GM19043 (cell line): Measurements from ENCODE around the gene RAI1.

Source experiments
- ATAC-seq: cut with Tn5 transposase; IDR thresholded peaks from one replicate; pipeline ENCODE4 v1.9.1; 2021; ENCODE audit warnings: low read depth; ENCODE audit not compliant: unreplicated experiment

The RAI1 gene

DNA sequence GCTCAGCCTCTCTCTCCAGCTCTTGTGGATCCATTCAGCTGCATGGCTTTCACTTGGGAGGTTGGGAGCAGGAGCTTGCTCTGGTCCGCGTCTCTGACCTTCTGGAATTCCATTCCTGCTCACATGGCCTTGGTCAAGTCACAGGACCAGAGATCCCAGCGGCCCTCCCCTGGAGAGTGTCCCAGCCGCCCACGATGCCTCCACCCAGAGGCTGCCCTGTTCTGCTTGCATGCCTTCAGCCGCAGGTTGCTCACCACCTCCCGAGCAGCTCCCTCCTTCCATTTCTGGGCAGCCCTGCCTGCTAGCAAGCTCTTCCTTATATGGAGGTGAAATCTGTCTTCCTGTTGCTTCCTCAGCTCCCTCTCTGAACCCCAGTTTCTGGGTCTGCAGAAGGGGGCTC, 32.6 kb downstream of the RAI1 start:
- no peak for ATAC-seq

DNA sequence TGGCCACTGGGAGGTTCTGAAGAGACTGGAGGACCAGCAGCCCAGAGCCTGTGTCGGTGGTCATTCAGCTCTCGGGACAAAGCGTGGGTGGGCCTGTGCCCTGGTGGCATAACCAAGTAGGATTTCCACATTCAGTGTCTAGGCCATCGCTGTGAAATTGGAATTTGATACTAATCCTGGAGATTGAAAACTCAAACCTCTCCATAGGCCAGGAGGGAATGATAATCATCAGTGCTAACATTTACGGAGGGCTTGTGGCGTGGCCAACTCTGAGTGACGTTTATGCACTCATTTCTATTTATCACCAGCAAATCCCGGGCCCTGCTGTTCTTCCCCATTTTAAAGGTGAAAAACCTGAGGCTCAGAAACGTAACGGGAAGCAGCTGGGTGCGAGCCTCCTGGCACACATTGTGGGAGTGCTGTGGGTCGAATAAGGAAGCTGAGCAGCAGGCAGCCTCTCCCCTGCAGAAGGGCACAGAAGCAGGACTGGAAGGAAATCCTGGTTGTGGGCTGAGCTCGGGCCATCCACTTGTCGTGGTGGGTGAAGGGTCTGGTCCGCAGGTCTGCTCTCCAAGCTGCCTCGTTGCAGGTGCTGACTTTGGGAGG, 33.1 kb downstream of the RAI1 start:
- ATAC-seq = no peak

DNA sequence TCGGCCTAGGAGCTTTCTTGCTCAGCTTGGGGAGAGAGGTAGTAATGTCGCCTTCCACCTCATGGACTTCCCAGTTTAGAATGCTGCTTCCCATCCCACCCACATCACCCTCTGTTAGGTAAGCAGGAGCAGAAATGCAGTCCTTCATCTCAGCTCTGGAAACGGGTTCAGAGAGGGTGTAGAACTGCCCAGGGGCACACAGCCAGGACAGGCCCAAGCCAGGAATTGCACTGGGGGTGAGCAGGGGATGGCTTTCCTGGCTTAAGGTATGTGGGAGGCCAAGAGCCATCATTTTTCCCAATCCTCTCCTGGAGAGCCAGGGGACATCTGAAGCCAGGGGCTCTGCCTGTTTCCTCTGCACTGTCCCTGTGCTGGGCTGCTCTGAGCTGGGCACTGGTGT, 33.6 kb downstream of the RAI1 start:
- ATAC-seq = no peak

DNA sequence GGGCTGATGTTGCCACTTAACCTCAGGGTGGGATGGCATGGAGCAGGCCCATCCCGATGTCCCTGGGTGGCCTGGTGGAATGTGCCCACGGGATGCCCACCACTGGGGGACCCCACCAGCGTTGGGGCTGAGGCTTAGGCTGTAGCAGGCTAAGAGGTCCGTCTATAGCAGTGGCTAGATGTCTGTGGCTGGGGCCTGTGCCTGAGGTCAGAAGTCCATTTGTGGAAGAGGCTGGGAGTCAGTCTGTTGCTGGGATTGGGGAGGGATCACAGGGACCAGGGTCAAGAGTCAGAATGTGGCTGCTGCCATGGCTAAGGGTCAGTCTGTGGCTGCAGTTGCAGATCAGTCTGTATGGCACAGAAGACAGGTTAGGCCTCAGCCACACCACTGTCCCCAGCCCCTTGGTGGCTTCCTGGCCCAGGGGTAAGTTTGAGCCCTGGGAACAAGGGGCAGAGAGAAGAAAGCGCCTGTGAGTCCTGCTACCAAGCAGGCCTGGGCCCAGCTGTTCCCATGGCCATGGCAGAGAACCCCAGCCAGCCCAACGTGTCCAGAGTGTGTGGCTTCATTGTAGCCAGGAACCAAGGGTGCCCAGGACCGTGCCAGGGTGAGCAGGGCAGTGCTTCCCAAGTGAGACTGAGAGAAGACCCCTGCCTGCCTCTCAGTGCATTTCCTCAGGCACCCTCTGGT, 35.7 kb downstream of the RAI1 start:
- ATAC-seq = no peak

DNA sequence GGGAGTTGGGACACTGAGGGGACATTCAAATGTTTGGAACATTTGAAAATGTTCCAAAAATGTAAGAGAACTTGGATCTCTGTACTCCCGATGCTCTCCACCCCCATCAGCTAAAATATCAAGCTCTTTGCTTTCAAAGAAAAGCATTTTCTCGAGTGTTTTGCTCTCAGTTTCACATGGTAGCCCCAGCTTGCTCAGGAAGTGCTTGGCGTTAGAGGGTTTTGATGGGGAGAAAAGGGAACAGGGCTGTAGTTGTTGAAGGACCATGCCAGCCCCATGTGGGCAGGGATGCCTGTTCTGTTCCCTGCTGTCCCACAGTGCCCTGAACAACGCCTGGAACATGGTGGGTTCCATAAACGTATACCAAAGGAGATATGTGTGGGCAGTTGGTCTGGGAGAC, 37.0 kb downstream of the RAI1 start:
- no peak for ATAC-seq

DNA sequence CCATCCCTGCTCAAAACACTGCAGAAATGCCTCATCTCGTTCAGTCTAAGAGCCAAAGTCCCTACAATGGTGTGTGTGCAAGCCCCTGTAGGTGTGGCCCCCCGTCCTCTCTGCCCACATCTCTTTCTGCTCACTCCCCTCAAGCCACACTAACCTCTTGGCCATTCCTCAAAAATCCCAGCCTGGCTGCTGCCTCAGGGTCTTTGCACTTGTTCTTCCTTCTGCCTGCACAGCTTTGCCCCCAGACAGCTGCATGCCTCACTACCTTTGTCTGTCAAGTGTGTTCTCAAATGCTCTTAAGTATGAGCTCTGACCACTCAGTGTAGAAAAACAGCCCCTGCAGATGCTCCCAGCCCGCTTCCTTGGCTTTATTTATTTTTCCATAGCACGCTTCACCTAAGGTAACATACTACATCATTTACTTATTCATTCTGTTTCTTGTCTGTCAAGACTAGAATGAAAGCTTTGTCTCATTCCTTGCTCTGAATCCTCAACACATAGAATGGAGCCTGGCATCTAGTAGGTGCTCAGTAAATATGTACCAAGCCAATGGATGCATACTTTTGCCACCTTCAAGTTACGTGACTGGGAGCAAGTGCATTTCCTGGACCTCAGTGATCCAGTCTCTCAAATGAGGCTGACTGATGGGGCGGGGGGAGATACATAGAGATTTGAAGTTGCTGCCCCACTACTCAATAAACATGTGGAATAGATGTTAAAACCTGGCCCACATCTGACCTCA, 38.1 kb downstream of the RAI1 start:
- no peak for ATAC-seq

DNA sequence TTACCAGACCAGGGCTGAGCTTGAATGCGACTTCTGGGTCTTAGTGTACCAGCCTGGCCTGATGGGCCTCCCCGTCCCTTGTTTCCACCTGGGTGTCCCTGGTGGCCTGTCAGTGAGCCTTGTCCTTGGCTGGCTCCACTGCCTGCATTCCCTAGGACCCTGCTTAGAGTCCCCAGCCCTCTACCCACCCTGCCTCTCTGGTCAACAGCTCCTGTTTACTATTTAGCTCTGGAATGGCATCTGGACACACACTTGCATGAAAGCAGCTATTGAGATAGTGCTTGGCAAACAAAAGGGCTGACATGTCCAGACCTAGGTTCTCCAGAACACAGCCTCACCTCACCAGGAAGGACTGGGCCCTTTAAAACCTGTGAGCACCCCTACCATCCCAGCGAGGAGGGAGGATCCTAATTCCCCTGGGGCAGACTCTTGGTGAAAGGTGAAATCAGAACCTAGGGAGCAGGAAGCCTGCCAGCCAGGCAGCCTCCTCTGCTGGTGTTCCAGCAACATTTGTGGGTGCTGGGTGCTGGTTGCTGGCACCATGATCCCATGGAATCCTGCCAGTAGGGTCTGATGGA, 38.8 kb downstream of the RAI1 start:
- no peak for ATAC-seq

DNA sequence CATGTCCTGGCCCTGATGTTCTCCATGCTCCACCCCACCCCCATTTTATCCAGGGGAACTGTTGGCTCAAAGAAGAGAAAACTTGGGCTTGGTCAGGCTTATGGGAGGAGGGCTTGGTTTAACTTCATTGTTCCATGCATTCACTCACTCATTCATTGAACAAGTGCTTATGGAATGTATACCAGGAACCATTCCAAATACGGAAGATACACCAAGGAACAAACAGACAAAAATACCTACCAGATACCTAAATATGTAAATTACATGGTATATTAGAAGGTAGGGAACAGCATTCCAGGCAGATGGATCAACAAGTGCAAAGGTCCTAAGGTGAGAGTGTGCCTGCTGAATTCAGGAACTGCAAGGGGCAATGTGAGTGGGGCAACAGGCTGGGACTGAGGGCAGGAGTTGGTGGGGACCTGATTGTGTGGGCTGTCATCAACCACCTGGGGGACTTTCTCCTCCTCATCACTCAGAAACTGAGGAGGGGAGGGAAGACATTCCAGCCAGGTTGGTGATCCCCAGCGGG, 39.9 kb downstream of the RAI1 start:
- ATAC-seq = no peak

DNA sequence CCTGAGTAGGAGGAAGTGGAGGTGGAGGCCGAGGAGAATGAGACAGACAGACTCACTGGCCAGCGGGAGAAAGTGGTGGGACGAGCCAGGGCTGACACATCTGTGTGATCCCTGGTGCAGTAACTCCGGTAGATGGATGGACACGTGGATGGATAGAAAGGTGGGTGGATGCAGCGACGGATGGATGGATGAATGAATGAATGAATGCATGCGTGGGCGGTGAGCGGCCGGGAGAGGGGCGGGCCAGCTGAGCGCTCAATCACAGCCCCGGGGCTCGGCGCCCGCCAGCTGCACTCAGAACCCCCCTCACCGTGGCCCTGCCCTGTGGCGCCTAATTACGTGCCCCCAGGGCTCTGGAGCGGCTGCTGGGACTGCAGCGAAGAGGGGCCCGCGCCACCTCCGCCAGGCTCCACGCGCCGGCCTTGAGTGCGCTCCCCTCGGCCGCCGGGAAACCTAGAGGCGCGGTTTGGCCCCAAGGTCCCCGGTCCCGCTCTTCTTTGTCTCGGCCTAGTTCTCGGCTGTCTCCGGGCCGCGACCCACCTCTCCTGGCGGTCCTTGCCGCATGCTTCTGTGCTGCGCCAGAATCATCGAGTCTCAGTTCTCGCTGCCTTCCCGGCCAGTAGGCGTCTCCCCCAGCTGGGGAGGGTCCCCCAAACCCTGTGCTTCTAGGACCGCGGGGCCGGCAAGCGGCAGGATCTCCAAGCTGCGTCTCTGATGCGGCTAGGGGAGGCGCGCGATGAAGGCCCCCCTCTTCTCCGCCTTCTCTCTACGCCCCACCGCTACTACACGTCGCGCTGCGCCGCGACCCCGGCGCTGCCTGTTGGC, 41.0 kb downstream of the RAI1 start:
- no peak for ATAC-seq

DNA sequence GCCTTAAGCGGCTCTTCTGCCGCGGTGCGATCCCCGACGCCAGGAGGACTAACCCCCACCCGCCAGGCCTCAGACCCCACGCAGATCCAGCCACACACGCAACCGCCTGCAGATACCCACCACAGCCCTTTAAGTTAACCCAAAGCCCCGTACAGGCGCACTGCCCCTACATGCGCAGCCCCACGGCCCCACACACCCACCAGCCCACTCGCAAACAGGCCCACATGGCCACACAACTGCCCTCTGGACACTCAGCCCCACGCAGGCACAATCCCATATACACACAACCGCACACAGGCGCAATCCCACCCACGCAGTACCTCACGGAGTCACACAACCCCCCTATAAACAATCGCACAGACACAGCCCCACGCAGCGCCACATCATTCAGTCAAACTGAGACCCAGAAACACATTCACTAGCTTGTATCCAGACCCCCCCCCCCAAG, 41.7 kb downstream of the RAI1 start:
- no peak for ATAC-seq

DNA sequence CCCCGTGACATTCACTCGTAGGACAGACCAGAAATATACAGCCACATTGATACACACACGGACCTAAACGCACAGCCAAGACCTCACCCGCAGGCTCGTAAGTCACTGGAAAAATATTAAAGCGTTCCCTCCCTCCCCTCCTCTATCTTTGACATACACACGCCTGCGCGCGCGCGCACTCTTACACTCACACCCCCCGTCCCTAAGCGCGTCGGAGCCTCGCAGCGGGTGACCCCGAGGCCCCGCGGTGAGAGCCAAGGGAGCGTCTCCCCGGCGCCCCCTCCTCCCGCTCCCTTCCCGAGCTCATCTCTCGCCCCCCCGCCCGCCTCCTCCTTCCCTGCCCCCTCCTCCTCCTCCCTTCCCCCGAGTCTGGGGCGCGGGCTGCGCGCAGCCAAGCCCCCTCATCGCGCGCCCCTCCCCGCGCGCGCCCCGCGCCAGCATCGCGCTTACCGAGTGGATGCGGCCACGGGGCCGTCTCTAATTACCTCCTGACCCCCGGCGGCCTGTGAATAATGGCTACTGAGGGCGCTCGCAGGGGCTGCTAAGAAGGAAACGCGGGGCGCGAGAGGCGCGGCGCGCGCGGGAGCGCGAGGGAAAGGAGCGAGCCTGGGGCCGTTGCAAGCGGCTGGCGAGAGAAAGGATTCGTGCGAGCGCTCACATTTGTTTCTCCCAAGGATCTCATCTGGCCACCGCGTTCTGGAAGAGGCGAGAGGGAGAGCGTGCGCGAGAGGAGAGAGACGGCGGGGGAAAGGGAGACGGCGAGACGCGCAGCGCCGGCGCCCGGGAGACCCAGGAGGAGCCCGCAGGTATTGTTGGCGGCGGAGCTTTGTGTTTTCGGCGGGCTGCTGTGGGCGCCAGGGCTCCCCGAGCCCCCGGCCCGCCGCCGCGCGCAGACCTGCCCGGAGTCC, 42.4 kb downstream of the RAI1 start:
- no peak for ATAC-seq

DNA sequence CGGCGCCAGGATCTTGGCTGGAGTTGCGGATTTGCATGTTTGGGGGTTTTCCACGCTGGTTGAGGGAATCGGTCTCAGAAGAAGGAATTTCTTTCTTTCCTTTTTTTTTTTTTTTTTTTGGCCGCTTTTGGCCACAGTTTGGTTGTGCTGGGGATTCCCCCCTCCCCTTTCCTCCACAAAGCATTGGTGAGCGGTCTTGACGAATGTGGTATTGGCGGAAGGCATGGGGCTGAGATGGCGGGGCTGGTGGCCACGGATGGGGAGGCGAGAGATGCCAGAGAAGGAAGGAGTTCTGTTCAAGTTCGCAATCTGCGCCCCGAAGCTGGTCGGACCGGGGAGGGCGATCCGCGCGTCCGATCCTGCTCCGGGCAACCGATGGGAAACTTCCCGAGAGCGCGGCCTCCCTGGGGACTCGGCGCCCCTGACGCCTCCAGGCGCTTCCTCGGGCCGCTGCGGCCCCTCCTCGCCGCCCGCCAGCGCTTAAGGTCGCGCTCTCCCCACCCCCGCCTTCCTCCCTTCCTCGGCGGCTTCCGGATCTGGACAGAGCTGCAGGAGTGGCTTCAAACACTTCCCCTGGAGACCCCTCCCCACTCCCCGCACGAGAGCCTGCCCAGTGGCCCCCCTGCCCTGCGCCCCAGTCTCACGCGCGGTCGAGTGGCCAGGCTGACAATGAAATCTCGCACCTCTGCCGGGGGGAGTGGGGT, 43.2 kb downstream of the RAI1 start:
- no peak for ATAC-seq

DNA sequence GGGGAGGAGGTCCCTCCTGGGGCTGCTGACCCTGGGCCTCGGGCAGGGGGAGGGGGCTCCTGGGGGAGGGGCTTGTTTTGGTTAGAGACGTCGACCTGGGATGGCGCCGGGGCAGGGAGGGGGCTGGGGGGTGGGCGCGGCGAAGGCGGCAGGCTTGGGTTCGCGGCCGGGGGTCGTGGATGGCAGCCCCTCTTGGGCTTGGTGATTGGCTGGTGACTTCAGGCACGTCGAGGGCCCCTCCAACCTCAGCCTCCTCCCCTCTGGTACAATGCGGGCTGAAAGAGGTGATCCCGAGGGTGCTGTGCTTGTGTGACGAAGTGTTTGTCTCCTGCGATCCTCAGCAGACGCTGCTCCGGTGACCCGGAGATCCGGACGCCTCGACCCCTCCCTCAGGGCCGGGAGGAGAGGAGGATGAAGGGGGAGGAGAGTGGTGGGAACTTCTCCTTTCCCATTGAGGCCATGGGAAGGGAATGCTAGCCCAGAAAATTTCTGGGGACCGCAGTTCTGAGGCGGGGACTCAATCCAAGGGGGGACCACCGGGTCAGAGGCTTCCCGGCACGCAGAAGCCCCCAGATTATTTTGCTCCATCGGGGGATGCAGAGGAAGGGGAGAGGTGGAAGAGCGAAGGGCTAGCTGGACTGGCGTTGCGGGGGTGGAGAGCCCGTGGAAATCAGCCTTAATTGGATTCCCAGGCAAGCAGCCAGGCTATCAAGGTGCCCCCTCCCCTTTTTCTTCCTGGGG, 43.9 kb downstream of the RAI1 start:
- ATAC-seq = no peak

DNA sequence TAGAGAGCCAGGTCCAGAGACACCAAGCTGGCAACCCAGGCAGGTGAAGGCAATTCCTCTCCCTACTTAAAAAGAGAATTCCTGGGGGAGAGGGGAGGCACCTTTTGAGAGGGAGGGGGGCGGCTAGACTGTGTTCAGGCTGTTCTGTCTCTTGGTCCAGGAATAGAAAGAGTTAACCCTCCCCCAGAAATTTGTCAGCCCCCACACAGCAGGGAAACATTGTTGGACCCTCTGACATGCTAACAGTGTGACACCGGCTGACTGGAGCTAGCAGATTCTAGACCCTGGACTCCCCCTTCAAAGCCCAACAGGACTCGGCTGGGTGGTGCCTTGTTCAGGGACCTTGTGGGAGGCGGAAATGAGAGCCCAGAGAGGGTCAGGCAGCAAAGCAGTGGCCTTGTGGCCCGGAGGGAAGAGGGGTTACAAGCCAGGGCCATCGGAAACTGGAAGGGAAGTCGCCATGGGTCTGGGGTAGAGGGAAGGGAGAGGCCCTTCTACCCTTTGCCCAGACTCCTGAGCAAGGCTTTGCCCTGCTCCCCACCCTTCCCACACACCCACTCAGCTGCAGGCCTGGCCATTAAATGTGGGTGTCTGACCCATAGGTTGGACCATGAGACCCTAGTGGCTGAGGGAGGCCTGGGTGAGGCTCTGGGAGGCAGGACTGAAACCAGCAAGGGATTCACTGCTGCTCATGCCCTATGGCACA, 44.6 kb downstream of the RAI1 start:
- ATAC-seq = no peak

DNA sequence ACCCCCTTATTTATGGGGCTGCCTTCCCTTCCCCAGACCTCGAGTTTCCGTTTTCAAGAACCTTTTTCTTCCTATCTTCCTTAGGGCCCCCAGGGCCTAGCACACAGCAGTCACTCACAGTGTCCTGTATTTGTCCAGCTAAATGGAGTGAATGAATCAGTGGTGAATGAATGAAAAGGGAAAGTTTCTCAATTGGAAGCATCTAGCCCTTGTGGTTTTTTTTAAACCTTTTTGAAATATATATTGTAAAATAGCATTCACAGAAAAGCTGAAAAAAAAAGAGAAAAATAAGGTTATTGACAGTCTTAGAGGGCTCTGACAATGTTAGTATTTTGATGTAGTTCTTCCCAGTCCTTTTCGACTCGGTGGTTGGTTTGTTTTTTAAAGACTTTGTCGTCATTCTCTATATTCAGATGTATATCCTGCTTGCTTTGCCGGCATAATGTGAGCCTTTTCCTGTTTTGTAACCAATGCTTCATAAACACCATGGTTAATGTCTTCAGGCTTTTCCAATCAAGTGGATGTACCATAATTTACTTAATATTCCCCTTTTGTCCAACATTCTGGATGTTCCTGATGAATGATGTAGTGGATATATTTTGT, 45.3 kb downstream of the RAI1 start:
- no peak for ATAC-seq

DNA sequence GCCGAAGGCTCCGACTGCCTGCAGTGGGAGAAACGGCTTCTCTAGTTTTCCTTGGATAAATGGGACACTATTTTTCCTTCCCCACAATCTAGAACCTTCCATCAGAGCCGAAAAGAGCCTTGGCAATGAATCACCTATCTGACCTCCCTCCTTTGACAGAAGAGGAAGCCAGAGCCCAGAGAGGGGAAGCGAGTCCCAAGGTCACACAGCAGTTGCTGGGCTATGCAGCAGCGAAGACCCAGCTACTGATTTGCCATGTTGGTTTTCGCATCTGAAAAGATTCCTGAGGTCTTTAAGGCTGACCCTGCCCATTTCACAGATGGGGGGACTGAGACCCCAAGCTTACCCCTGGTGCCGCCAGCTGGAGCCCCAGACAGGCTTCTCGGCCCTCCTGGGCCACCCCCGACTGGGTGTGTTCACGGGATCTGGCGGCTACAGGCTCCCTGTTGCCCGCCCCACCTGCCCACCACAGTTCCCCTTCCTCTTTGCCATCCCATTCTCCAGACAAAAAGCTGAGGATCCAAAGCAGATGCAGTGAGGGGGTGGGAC, 45.9 kb downstream of the RAI1 start:
- no peak for ATAC-seq

DNA sequence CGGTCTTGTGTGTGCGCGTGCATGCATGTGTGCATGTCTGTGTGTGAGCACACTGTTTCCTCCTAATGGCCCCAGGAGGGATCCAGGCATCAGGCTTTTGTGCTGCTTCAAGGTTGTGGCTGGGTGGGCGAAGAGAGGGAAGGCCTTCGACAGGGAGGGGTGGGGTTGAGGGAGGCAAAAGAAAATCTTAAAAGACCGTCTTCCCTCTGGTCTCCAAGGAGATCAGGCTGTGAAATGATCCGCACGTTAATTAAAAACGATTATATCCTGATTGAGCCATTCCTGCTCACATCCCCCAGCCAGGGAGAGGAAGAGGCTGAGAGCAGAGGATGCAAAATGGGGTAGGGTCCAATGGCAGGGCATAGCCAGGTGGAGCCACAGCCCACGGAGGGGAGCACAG, 46.9 kb downstream of the RAI1 start:
- ATAC-seq = no peak
